ENCODE data around the gene TSPY8.
"Not testable (repeated sequence)": the region's sequence is repeated elsewhere in the genome, so short reads cannot be mapped to it uniquely, and the experiment has no call there.

TSPY8 gene

GRCh38 chrY:9357497-9357896, at the start of gene TSPY8:
TSPY8 (plus strand) TSS chrY:9357797; CDS start chrY:9357843, 46 bp downstream.
- H3K4me1 Mint-ChIP-seq (ENCODE audit: low read depth); H3K9me3 Mint-ChIP-seq; DNase-seq; H3K27ac Mint-ChIP-seq; H3K4me3 Mint-ChIP-seq; H3K36me3 Mint-ChIP-seq (ENCODE audit: low read depth); H3K27me3 Mint-ChIP-seq: not testable (repeated sequence)

- Mint-ChIP-seq H3K4me1 (ENCODE audit: low read depth) (no peaks in the 10 kb centered on the region), H3K36me3 (ENCODE audit: low read depth) (no peaks in the 10 kb centered on the region), H3K4me3 (no peak overlapping the region), H3K27me3 (no peaks in the 10 kb centered on the region), H3K27ac (no peak overlapping the region), H3K9me3 (no peaks in the 10 kb centered on the region)
- DNase-seq, result no peak
These were observed 36.6 kb upstream of the TSPY8 start for GRCh38 chrY:9320996-9321395.

GRCh38 chrY:9337164-9337563, 20.4 kb upstream of the TSPY8 start, which contains the start of gene TSPY4:
TSPY4 (plus strand) TSS chrY:9337464; CDS start chrY:9337510, 46 bp downstream.
- not testable (repeated sequence) for H3K9me3 Mint-ChIP-seq; H3K27ac Mint-ChIP-seq; H3K36me3 Mint-ChIP-seq (ENCODE audit: low read depth); H3K4me3 Mint-ChIP-seq; H3K27me3 Mint-ChIP-seq; H3K4me1 Mint-ChIP-seq (ENCODE audit: low read depth); DNase-seq

GRCh38 chrY:9396527-9396926, 38.9 kb downstream of the TSPY8 start:
- not testable (repeated sequence) for H3K27me3 Mint-ChIP-seq; H3K4me1 Mint-ChIP-seq (ENCODE audit: low read depth); H3K9me3 Mint-ChIP-seq; H3K27ac Mint-ChIP-seq; H3K4me3 Mint-ChIP-seq; H3K36me3 Mint-ChIP-seq (ENCODE audit: low read depth); DNase-seq

GRCh38 chrY:9398121-9398520, 40.5 kb downstream of the TSPY8 start, which contains the start of gene TSPY3:
TSPY3 (plus strand) TSS chrY:9398421; CDS start chrY:9398467, 46 bp downstream.
- H3K9me3 Mint-ChIP-seq; H3K27me3 Mint-ChIP-seq; H3K4me1 Mint-ChIP-seq (ENCODE audit: low read depth); H3K36me3 Mint-ChIP-seq (ENCODE audit: low read depth); H3K27ac Mint-ChIP-seq; DNase-seq; H3K4me3 Mint-ChIP-seq: not testable (repeated sequence)
